CD4-positive, alpha-beta T cell treated with Interleukin-6 for 4 hours (primary cell): ENCODE data around the gene RAB11B.
"Not testable (repeated sequence)": the region's sequence is repeated elsewhere in the genome, so short reads cannot be mapped to it uniquely, and the experiment has no call there.

Source experiments
- DNase-seq: peaks from one replicate; pipeline ENCODE4 v3.0.0-alpha.2; 2020; ENCODE audit warnings: mixed read lengths

The RAB11B gene

DNA sequence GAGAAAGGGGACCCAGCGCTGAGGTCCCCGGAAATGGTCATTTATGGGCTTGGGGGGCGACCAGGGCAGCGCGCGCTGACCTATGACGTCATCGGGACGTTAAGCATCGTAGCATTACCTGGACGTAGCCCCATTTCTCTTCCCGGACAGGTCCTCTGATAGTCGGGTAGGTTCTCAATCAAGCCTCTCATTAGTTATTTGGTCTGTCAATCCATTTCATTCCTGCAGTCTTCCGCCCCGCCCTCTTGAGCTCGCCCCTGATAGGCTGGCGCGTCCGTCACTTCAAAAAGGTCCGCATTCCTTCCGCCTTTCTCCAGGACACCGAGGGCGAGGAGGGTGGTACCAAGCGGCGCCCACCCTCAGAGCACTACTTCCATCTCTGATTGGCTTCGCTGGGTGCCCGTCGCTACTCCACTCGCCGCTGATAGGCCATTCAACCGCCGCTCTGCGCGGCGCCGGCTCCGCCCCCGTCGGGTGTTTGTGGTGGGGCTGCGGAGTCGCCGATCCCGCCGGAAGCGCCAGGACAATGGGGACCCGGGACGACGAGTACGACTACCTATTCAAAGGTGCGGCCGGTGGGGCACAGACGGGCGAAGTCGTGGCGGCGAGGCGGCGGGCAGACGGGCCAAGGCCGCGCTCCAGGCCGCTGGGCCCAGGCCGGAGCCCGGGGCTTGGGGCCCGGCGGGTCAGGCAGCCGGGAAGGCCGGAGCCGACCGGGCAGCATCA is at the start of gene RAB11B:
Gene RAB11B, plus strand, starts transcription at position 470 of the 726 bp plus-strand sequence. Its CDS starts 57 bp downstream, at position 527.
- DNase-seq: peak; percentile 98

DNA sequence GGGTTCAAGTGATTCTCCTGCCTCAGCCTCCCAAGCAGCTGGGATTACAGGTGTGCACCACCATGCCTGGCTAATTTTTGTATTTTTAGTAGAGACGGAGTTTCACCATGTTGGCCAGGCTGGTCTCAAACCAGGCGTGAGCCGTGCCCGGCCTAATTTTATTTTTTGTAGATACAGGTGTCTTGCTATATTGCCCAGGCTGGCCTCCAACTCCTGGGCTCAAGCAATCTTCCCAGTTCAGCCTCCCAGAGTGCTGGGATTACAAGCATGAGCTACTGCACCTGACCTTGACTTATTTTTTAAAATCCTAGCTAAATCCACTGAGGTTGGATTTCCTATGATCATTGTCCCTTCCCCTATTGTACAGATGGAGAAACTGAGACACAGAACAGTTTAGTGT is 48.7 kb upstream of the RAB11B start:
- DNase-seq: not testable (repeated sequence)

DNA sequence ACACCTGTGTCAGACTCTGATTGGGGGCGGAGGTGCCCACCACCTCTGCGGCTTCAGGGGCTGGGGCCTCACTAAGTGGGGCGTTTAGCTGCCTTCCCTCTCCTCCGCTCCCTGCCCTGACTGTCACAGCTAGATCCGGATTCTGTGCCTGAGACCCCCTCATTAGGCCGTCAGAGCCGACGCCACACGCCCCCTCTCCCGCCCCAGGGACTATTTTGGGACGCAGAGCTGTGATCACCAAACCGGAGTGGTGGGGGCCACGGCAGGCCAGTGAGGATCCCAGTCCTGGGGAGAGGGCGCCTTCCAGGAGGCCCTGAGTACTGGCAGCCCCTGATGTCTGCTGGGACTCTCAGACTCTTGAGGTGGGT is 47.9 kb upstream of the RAB11B start:
- no peak for DNase-seq

DNA sequence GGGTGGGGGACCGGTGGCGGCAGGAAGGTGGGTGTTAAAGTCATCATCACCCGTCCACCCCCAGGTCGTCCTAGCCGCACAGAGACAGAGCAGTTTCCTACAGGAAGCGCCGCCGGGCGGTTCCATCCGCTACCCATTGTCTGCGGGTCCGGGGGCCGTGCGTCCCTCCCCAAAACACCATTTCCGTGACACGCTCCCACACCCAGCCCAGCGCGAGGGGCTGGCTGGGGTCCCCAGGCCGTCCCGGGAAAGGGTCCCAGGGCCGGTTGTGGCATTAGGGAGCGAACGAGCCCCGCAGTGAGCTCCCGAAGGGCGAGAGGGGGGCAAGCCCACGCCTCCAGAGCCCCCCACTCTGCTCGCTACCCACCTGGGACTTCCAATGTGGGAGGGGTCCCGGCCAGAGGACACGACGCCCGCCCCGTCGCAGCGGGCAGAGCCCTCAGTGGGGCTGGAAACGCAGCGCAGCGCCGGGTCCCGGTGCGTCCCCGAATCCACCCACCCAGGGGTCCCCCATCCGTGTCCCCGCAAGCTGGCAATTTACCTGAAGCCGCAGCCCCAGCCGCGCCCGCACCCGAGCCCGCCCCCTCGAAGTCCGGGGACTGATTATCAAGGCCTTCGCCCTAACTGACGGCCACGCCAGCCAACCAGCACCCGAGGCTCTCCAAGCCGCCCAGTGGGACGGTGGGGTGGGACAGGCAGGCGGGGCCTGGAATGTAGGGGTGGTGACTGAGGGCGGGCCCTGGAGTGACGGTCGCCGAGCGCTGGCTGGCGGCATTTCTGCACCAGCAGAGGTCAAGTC is 47.3 kb upstream of the RAB11B start, which contains the start of gene KANK3:
Gene KANK3, minus strand, starts transcription at position 579 of the 799 bp plus-strand sequence. CDS start 5,434 bp downstream, outside the sequence.
- DNase-seq: peak; percentile 95

DNA sequence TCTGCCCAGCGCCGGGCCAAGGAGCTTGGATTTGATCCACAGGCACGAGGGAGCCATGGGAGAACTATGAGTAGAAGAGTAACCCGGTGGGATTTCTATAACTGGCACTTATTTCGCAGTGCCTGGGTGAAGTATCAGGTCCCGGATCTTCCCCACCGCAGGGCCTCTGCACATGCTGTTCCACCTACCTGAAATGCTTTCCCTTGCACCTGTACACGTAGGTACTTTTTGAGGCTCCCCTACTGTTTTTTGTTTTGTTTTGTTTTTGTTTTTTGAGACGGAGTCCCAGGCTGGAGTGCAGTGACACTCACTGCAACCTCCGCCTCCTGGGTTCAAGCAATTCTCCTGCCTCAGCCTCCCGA is 46.7 kb upstream of the RAB11B start:
- no peak for DNase-seq

DNA sequence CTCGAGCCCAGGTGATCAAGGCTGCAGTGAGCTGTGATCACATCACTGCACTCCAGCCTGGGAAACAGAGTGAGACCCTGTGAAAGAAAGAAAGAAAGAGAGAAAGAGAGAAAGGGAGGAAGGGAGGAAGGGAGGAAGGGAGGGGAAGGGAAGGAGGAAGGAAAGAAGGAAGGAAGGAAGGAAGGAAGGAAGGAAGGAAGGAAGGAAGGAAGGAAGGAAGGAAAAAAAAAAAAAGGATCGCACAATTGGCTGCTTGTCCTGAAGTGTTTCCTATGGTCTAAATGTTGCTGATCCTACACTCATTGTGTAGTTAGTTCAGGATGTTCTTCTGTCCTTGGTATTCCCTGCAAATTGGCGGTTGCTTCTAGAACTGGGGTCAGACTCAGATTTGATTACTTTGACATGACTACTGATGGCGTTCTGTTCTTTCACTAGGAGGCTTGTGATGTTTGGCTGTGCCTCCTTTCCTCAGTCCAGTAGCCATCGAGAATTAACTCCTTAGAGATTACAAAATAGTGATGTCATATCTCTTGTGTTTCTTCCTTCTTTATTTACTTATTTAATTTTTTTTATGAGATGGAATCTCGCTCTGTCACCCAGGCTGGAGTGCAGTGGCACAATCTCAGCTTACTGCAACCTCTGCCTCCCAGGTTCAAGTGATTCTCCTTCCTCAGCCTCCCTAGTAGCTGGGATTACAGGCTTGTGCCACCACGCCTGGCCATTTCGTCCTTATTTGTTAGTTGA is 40.4 kb upstream of the RAB11B start:
- not testable (repeated sequence) for DNase-seq

DNA sequence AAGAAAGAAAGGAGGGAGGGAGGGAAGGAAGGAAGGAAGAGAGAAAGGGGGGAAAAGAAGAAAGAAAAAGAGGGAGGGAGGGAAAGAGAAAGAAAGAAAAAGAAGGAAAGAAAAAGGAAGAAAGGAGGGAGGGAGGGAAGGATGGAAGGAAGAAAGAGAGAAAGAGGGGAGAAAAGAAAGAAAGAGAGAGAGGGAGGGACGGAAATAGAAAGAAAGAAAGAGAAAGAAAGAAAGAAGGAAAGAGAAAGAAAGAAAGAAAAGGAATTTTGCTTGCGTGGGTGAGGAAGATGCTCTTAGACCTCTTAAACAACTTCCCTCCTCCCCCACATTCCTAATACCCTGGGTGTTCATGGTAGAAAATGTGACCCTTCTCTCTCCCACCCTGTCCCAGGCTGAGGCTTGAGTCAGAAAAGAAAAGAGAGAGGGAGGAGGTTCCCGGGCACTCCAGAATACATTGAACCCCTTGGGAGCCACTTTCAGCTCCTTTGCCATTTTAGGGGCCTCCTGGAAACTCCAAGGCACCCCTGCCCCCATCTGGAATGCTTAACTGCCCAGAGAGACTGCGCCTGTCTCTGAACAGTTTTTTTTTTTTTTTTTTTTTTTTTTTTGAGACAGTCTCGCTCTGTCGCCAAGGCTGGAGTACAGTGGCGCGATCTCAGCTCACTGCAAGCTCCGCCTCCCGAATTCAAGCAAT is 37.9 kb upstream of the RAB11B start:
- DNase-seq: no peak

DNA sequence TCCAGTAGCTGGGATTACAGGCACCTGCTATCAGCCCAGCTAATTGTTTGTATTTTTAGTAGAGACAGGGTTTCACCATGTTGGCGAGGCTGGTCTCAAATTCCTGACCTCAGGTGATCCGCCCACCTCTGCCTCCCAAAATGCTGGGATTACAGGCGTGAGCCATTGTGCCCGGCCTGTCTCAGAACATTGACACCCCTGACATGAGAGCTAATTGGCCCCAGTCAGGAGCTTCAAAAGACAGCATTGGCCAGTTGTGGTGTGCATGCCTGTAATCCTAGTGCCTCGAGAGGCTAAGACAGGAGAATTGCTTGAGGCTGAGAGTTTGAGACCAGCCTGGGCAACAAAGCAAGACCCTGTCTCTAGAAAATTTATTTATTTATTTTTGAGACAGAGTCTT is 37.3 kb upstream of the RAB11B start:
- DNase-seq: not testable (repeated sequence)

DNA sequence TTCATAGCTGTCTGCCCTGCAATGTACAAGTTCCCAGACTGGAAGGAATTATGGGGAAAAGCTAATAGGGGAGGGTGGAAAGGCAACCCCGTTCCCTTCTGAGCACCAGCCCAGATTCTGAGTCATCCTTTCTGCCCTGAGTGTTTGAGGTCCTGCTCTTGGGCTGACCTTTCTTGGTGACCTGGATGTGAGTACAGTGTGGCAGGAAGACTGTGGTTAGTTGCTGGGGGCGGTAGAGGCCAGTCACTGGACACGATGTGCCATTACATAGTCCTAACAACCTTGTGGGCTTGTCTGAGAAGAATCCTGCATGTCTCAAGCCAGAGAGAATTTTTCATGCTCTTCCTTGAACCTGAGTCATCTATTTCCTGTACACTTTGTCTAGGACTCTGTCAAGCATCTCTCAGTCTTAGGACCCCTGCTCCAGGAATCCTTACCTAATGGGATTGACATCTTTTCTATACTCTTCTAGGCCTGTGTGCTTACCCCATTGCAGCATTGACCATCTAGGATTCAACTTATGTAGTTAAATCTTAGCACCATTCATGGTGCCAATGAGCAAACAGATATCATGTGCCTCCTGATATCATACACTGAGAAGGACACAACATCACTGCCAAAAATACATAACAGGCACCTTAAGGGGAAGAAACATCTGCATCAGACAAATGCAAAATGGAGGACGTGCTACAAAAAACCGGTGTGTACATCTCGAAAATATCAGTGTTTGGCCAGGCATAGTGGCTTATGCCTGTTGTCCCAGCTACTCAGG is 34.3 kb upstream of the RAB11B start:
- no peak for DNase-seq

DNA sequence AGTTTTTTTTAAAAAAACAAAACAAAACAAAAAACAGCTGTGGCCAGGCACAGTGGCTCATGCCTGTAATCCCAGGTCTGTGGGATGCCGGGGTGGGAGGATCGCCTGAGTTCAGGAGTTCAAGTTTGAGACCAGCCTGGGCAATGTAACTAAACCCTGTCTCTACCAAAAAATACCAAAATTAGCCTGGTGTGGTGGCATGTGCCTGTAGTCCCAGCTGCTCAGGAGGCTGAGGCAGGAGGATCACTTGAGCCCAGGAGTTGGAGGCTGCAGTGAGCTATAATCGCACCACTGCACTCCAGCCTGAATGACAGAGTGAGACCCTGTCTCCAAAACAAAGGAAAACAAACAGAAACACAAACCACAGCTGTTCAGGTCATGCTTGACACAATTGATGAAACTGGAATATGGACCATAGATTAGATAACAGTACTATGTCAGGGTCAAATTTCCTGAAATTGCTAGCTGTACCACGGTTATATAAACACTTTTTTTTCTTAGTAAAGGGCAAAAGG is 33.1 kb upstream of the RAB11B start:
- no peak for DNase-seq

DNA sequence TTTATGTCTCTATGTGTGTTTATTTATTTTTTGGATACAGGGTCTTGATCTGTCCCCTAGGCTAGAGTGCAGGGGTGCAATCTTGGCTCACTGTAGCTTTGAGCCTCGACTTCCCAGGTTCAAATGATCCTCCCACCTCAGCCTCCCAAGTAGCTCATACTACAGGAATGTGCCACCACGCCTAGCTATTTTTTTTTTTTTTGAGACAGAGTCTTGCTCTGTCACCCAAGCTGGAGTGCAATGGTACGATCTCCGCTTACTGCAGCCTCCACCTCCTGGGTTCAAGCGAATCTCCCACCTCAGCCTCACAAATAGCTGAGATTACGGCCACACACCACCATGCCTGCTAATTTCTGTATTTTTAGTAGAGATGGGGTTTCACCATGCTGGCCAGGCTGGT is 31.2 kb upstream of the RAB11B start:
- DNase-seq: no peak

DNA sequence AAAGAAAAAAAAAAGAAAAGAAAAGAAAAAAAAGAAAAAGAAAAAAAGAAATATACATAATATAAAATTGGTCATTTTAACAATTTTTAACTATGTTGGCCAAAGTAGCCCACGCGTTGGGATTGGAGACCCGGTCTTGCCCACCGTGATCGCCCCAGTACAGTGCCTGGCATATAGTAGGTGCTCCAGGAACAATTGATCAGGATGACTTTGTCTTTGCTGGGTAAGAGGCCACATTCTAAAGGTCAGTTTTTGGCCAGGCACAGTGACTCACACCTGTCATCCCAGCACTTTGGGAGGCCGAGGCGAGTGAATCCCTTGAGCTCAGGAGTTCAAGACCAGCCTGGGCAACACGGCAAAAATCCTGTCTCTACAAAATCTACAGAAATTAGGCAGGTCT is 30.0 kb upstream of the RAB11B start:
- DNase-seq: no peak

DNA sequence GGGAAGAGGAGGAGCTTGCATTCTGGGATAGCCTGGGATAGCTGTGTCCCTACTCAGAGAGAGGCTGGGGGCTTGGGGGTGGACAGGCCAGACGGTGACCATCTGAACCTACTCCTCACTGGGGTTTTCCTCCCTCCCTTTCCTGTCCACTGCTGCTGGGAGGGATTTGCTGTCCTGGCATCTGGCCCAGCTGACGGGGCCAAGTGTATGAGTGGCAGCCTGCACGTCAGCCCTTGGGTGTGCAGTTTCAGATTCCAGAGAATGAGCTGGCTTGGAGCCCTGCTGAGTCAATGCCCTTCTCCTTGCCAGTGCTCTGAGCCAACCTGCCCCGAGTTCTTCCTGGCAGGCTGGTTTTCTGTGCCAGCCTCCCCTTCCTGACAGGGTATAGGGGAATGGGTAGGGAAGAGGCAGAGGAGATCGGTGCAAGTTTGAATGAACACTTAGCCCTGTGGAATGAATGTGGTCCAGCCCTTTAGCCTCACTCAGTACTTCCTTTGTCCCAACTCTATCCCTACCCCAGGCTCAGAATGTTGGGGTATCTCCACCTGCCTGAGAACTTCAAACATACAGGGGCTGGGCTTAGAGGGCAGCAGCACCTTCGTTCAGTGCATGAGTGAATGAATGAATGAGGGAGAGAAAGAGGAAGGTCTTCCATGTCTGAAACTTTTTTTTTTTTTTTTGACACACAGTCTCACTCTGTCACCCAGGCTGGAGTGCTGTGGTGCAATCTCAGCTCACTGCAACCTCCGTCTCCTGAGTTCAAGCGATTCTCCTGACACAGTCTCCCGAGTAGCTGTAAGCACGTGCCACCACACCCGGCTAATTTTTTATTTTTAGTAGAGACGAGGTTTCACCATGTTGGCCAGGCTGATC is 28.0 kb upstream of the RAB11B start:
- no peak for DNase-seq

DNA sequence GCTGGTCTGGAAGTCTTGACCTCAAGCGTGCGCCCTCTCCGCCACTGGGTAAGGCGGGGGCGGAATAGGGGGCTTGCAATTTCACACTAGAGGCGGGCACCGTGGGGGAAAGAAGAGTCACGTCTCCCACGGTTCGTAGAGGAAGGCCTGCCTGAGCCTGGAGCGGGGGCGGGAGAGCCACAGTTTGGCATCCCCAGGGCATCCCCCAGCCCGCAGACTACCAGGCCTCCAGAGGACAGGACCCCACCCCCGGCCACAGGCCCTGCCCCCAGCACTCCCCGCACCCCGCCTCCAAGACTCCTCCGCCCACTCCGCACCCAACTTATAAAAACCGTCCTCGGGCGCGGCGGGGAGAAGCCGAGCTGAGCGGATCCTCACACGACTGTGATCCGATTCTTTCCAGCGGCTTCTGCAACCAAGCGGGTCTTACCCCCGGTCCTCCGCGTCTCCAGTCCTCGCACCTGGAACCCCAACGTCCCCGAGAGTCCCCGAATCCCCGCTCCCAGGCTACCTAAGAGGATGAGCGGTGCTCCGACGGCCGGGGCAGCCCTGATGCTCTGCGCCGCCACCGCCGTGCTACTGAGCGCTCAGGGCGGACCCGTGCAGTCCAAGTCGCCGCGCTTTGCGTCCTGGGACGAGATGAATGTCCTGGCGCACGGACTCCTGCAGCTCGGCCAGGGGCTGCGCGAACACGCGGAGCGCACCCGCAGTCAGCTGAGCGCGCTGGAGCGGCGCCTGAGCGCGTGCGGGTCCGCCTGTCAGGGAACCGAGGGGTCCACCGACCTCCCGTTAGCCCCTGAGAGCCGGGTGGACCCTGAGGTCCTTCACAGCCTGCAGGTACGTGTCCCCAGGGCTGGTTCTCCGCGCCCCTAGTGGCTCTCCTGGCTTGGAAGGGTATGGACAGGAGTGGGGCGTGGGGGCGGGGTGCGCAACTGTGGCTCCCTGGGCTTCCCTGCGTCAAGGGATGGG is 26.1 kb upstream of the RAB11B start, which contains the start of gene ANGPTL4:
Gene ANGPTL4, plus strand, starts transcription at position 353 of the 969 bp plus-strand sequence. Its CDS starts 167 bp downstream, at position 520.
- DNase-seq: peak; percentile 63

DNA sequence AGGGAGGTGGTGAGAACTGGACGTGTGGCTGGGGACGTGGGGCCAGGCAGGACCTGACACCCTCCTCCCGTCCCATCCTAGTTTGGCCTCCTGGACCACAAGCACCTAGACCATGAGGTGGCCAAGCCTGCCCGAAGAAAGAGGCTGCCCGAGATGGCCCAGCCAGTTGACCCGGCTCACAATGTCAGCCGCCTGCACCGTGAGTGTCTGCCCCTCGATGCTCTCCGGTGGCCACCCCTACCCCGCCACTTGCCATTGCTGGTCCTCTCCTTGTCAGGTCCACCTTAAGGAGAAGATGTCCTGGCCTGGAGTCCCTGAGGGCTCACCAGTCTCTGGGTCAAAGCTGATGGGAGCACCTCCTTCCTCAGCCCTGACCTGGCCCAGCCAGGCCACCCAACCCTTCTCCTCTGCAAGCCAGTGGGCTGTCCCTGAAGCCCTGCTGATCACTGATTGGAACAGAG is 24.0 kb upstream of the RAB11B start:
- DNase-seq: no peak

DNA sequence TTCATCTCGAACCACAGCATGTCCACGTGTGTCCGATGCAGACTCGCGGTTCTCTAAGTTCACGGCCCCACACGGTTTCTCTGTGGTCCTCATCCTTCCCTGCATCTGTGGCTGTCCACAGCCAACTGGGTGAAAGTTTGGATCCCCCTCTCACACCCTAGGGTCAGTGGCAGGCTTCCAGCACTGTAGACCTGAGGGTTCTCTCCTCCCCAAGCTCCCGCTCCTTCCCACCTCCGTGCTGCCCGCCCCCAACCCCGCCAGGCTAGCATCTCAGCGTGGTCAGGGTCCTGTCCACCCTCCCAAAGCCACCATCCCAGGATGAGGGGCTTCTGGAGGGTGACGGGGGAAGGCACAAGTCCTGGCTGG is 23.2 kb upstream of the RAB11B start:
- DNase-seq: no peak

DNA sequence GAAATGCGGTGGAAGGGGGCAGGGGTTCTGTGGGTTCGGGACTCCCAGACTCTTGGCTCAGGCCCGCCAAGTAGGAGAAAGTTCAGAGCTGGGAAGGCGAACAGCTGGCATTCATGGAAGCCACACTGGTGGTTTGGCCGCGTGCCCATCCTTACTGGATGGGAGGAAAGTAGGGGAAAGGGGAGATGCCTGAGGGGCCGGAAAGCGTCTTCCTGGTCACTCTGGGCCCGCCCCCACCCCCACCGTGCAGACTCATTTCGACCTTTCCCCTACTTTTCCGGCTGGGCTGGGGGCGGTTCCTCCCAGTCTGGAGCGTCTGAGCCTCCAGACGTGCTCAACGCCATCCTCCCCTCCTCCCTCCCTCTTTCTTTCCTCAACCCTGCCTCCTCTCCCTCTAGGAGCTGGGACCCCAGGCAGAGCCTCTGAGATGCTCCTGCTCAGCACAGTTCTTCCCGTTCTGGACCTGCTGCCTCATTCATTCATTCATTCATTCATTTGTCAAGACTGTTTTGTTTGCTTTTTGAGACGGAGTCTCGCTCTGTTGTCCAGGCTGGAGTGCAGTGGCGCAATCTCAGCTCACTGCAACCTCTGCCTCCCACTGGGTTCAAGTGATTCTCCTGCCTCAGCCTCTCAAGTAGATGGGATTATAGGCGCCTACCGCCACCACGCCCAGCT is 22.7 kb upstream of the RAB11B start:
- DNase-seq: no peak

DNA sequence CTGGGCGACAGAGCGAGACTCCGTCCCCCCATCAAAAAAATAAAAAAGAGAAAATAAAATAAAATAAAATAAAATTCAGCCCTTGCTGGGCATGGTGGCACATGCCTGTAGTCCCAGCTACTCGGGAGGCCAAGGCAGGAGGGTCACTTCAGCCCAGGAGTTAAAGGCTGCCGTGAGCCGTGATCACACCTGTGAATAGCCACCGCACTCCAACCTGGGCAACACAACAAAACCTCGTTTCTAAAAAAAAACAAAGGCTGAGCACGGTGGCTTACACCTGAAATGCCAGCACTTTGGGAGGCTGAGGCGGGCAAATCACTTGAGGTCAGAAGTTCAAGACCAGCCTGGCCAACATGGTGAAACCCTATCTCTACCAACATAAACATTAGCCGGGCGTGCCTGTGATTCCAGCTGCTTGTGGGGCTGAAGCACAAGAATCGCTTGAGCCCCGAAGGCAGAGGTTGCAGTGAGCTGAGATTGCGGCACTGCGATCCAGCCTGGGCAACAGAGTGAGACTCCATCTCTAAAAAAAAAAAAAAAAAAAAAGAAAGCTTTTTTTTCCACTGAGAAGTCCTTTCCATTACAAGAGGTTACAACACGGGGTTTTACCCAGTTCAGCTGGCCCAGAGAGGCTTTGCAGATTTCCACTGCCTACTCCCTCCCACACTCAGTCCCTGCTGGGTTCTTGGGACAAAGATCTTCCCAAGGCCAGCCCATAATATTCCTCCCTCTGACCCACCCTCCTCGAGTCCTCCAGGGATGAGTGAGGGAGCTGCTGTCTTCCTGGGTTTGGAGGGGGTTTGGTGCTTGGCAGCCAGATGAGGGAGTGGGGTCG is 19.8 kb upstream of the RAB11B start:
- no peak for DNase-seq
